A549 (cell line): ENCODE measurements around the gene PARD3B.

ENCODE experiments used
- BCL3 ChIP-seq: fragments of >200 bp; sonication (Bioruptor Twin); formaldehyde crosslinking; IDR thresholded peaks from 3 replicates; pipeline ENCODE4 v1.6.1; 2016
- CBX8 ChIP-seq: fragments of 200-600 bp; sonication (generic); IDR thresholded peaks from 2 replicates; pipeline ENCODE4 v1.6.1; 2016
- CEBPB ChIP-seq, 2 experiments: fragments of >200 bp in 1 of 2; sonication (Bioruptor Twin) in 1 of 2; formaldehyde crosslinking in 1 of 2; IDR thresholded peaks; 2 replicates each; pipeline ENCODE4 v1.6.1; 2012 to 2016
- CTCF ChIP-seq: fragments of >200 bp; sonication (Bioruptor Twin); formaldehyde crosslinking; IDR thresholded peaks from 3 replicates; pipeline ENCODE4 v1.5.1; 2016
- E2F6 ChIP-seq: IDR thresholded peaks from 2 replicates; pipeline ENCODE4 v1.6.1; 2012; ENCODE audit warnings: low read depth, borderline replicate concordance
- ESRRA ChIP-seq: fragments of 150-350 bp; IDR thresholded peaks from 2 replicates; pipeline ENCODE4 v1.6.1; 2014; ENCODE audit warnings: mild to moderate bottlenecking, low read length, borderline replicate concordance
- HDAC2 ChIP-seq: fragments of 200-600 bp; sonication (generic); IDR thresholded peaks from 2 replicates; pipeline ENCODE4 v1.6.1; 2016
- JUN ChIP-seq, 2 experiments: fragments of >200 bp; sonication (Bioruptor Twin); formaldehyde crosslinking; IDR thresholded peaks; 2 replicates in 1 of 2; 3 replicates in 1 of 2; pipeline ENCODE4 v1.6.1; 2016 to 2017
- MAZ ChIP-seq: fragments of 150-350 bp; IDR thresholded peaks from 2 replicates; pipeline ENCODE4 v1.6.1; 2014; ENCODE audit warnings: antibody characterized with exemption, low read depth, low read length, borderline replicate concordance
- MYC ChIP-seq: IDR thresholded peaks from 2 replicates; pipeline ENCODE4 v1.6.1; 2012; ENCODE audit warnings: mild to moderate bottlenecking, inconsistent platforms, low read length, improper control_type of control experiment, borderline replicate concordance
- POLR2A ChIP-seq: IDR thresholded peaks from 2 replicates; pipeline ENCODE4 v1.6.1; 2012; ENCODE audit warnings: mild to moderate bottlenecking, low read length
- POLR2AphosphoS2 ChIP-seq: conservative IDR thresholded peaks from 2 replicates; pipeline ENCODE4 v1.6.1; 2012; ENCODE audit warnings: low read length, improper control_type of control experiment, inconsistent platforms
- RAD21 ChIP-seq, 2 experiments: fragments of >200 bp in 1 of 2; sonication (Bioruptor Twin) in 1 of 2; formaldehyde crosslinking in 1 of 2; IDR thresholded peaks in 1 of 2; conservative IDR thresholded peaks in 1 of 2; 2 replicates in 1 of 2; 3 replicates in 1 of 2; pipeline ENCODE4 v1.6.1; 2012 to 2018; ENCODE audit warnings: inconsistent platforms in 1 of 2
- TP53 ChIP-seq: fragments of 250-450 bp; sonication (Bioruptor Pico); IDR thresholded peaks from 2 replicates; pipeline ENCODE4 v1.5.0; 2021; ENCODE audit warnings: mild to moderate bottlenecking, moderate library complexity

GRCh38 chr2:205273148-205273547 is 727.9 kb downstream of the PARD3B start:
- TF ChIP-seq POLR2A (no peak), MAZ (no peak), CTCF (no peak), ESRRA (no peak), MYC (no peak), RAD21 (conservative IDR thresholded peaks at IDR 0.05 in 1 of 2, IDR thresholded peaks at IDR 0.05 in 1 of 2) (no peak), TP53 (CRISPR knock-in tag) (no peak), BCL3 (no peak), POLR2AphosphoS2 (no peak), CBX8 (no peak), CEBPB (IDR thresholded peaks at IDR 0.05) (no peak), HDAC2 (no peak), E2F6 (no peak), JUN (IDR thresholded peaks at IDR 0.05) (no peak)
